Measurements from ENCODE around the gene IGDCC3.

The IGDCC3 gene

DNA sequence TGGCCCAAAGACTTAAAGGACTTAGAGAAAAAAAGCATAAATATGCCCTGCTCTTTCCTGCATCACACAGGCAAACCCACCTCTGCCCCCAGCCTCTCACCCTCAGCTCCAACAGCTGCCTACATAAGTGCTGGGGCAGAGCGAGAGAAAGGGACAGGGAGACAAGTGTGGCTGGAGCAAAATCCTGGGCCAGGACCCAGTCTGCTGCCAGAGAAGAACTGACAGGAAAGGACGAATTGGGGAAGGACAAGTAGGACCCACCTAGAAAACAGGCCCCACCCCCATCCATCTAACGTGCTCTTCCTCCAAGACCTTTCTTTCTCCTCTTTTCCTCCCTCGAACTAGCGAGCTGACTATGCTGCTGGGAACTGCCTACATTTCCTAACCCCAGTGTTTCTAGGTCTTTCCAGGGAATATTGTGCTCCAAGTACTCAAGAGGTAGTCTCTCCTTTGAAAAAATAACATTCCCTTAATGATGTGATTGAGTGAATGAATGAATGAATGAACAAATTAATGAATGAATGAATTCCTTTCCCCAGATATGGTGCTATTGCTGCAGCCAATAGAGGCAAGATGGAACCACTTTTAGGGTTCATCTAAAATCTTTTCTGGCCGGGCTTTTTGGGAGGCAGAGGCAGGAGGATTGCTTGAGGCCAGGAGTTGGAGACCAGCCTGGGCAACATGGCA is 26.5 kb upstream of the IGDCC3 start:
- no peaks in the 10 kb centered on the region for H3K27me3 ChIP-seq (ENCODE audit: insufficient read depth, poor library complexity, severe bottlenecking)
- H3K27ac ChIP-seq (replicated peaks) = no peak overlapping the region
- TF ChIP-seq CTCF (IDR thresholded peaks at IDR 0.05; ENCODE audit: insufficient read depth, low read length) (no peak), GABPA (IDR thresholded peaks at IDR 0.05; ENCODE audit: low read depth) (no peak), POLR2AphosphoS5 (IDR thresholded peaks at IDR 0.05; ENCODE audit: low read depth) (no peak), SPI1 (IDR thresholded peaks at IDR 0.05; ENCODE audit: borderline replicate concordance, low read depth) (no peak)
- TF ChIP-seq, protein P1, sequence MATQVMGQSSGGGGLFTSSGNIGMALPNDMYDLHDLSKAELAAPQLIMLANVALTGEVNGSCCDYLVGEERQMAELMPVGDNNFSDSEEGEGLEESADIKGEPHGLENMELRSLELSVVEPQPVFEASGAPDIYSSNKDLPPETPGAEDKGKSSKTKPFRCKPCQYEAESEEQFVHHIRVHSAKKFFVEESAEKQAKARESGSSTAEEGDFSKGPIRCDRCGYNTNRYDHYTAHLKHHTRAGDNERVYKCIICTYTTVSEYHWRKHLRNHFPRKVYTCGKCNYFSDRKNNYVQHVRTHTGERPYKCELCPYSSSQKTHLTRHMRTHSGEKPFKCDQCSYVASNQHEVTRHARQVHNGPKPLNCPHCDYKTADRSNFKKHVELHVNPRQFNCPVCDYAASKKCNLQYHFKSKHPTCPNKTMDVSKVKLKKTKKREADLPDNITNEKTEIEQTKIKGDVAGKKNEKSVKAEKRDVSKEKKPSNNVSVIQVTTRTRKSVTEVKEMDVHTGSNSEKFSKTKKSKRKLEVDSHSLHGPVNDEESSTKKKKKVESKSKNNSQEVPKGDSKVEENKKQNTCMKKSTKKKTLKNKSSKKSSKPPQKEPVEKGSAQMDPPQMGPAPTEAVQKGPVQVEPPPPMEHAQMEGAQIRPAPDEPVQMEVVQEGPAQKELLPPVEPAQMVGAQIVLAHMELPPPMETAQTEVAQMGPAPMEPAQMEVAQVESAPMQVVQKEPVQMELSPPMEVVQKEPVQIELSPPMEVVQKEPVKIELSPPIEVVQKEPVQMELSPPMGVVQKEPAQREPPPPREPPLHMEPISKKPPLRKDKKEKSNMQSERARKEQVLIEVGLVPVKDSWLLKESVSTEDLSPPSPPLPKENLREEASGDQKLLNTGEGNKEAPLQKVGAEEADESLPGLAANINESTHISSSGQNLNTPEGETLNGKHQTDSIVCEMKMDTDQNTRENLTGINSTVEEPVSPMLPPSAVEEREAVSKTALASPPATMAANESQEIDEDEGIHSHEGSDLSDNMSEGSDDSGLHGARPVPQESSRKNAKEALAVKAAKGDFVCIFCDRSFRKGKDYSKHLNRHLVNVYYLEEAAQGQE (IDR thresholded peaks at IDR 0.05; ENCODE audit: insufficient replicate concordance, low read depth) = no peak
- H3K4me3 ChIP-seq (replicated peaks; ENCODE audit: insufficient read depth, low read length) = no peak overlapping the region
- DNase-seq (ENCODE audit: low read depth in 1 of 2, low spot score in 1 of 2) = no peak

DNA sequence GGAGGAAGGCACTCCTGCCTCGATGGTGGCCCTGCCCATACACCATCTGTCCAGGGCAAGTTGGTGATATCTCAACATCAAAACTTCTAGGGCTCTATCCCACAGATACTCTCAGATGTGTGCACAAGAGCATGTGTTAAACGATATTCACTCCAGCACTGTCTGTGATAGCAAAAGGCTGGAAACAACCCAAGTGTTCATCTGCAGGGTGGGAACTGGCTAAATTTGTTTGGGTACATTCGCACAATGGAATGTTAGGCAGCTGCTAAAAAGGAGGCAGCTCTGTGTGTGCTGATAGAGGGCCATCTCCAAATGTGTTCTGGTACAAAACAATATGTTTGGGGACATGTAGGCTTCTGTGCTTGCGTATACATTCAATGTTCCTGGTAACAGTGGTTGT is 25.2 kb upstream of the IGDCC3 start:
- Histone ChIP-seq H3K27me3 (ENCODE audit: insufficient read depth, poor library complexity, severe bottlenecking) (peaks cover 9% of the 10 kb centered on the region), H3K4me3 (replicated peaks; ENCODE audit: insufficient read depth, low read length) (no peak overlapping the region), H3K27ac (replicated peaks) (no peak overlapping the region)
- TF ChIP-seq, protein P1 (IDR thresholded peaks at IDR 0.05; ENCODE audit: insufficient replicate concordance, low read depth) = no peak
- no peak for TF ChIP-seq SPI1 (IDR thresholded peaks at IDR 0.05; ENCODE audit: borderline replicate concordance, low read depth)
- no peak for TF ChIP-seq GABPA (IDR thresholded peaks at IDR 0.05; ENCODE audit: low read depth)
- TF ChIP-seq CTCF (IDR thresholded peaks at IDR 0.05; ENCODE audit: insufficient read depth, low read length) = no peak
- no peak for TF ChIP-seq POLR2AphosphoS5 (IDR thresholded peaks at IDR 0.05; ENCODE audit: low read depth)
- DNase-seq (ENCODE audit: low read depth in 1 of 2, low spot score in 1 of 2) = no peak

GRCh38 chr15:65401611-65402240 is 23.9 kb upstream of the IGDCC3 start:
- TF ChIP-seq SPI1 (IDR thresholded peaks at IDR 0.05; ENCODE audit: borderline replicate concordance, low read depth) = no peak
- TF ChIP-seq GABPA (IDR thresholded peaks at IDR 0.05; ENCODE audit: low read depth) = no peak
- no peak for TF ChIP-seq POLR2AphosphoS5 (IDR thresholded peaks at IDR 0.05; ENCODE audit: low read depth)
- no peak for TF ChIP-seq CTCF (IDR thresholded peaks at IDR 0.05; ENCODE audit: insufficient read depth, low read length)
- TF ChIP-seq, protein P1 (IDR thresholded peaks at IDR 0.05; ENCODE audit: insufficient replicate concordance, low read depth) = no peak
- Histone ChIP-seq H3K27me3 (ENCODE audit: insufficient read depth, poor library complexity, severe bottlenecking) (peaks cover 20% of the 10 kb centered on the region), H3K27ac (replicated peaks) (no peak overlapping the region), H3K4me3 (replicated peaks; ENCODE audit: insufficient read depth, low read length) (no peak overlapping the region)
- DNase-seq (ENCODE audit: low read depth in 1 of 2, low spot score in 1 of 2) = no peak
